B cell (primary cell): ENCODE measurements around the gene NFKBIZ. TPM values are rescaled to one million over a fixed set of nuclear protein-coding genes. Genes with fewer than 3 reads are reported as not detected.
A peak's percentile ranks its signal among the peaks of the same experiment; 100 is the strongest.

Experiments
- ATAC-seq: fragments of 200-7000 bp; cut with Tn5 transposase; one replicate; pipeline ENCODE4 v1.10.0; 2021; ENCODE audit warnings: low read depth, mild to moderate bottlenecking, moderate number of reproducible peaks, moderate library complexity
- CTCF ChIA-PET: fragments of 350-600 bp; sonication (Branson Sonifier 250); formaldehyde crosslinking; loops from one replicate; lab custom pipeline; 2021; ENCODE audit warnings: antibody characterized with exemption, inconsistent platforms; lab: Charles Lee
- POLR2A ChIA-PET: fragments of 350-600 bp; sonication (Branson Sonifier 250); formaldehyde crosslinking; loops from one replicate; lab custom pipeline; 2021; ENCODE audit warnings: antibody characterized with exemption; lab: Charles Lee
- DNase-seq: peaks from one replicate; pipeline ENCODE4 v3.0.0; 2013
- H2AFZ ChIP-seq: 2 replicates; pipeline ENCODE4 v1.6.1; 2012; ENCODE audit warnings: mild to moderate bottlenecking, low read depth, low read length; ENCODE audit not compliant: insufficient read depth, poor library complexity, severe bottlenecking
- H3K27ac ChIP-seq, 2 donors: 1 replicate in 1 of 2; 2 replicates in 1 of 2; pipeline ENCODE4 v1.5.1; 2012 to 2013; ENCODE audit warnings: low read length in 2 of 2, mild to moderate bottlenecking in 2 of 2, moderate library complexity in 1 of 2
- H3K27me3 ChIP-seq, 4 experiments: fragments of 200-600 bp in 1 of 4; sonication (generic) in 1 of 4; replicated peaks in 1 of 4; 1 replicate in 2 of 4; 2 replicates in 2 of 4; pipeline versions ENCODE4 v1.6.1 to v1.7.0; 2013 to 2016; ENCODE audit warnings: low read length in 3 of 4, mild to moderate bottlenecking in 2 of 4, mixed read lengths in 1 of 4, moderate library complexity in 1 of 4; ENCODE audit not compliant: insufficient read depth in 4 of 4, control insufficient read depth in 3 of 4; ENCODE audit errors: control extremely low read depth in 1 of 4
- H3K36me3 ChIP-seq, 2 experiments: replicated peaks in 1 of 2; 1 replicate in 1 of 2; 2 replicates in 1 of 2; pipeline versions ENCODE4 v1.6.1 to v1.7.1; 2013; ENCODE audit warnings: low read length in 1 of 2; ENCODE audit not compliant: insufficient read depth in 2 of 2, control insufficient read depth in 1 of 2; ENCODE audit errors: control extremely low read depth in 1 of 2, extremely low read depth in 1 of 2
- H3K4me1 ChIP-seq, 2 donors: fragments of 200-600 bp in 1 of 2; sonication (generic) in 1 of 2; 1 replicate in 1 of 2; 2 replicates in 1 of 2; pipeline versions ENCODE4 v1.5.1 to v1.6.1; 2013 to 2017; ENCODE audit warnings: low read length in 2 of 2; ENCODE audit not compliant: control insufficient read depth in 2 of 2, insufficient read depth in 2 of 2
- H3K4me2 ChIP-seq: replicated peaks from 2 replicates; pipeline ENCODE3; 2012; ENCODE audit warnings: mild to moderate bottlenecking, low read depth, low read length; ENCODE audit not compliant: poor library complexity, severe bottlenecking
- H3K4me3 ChIP-seq, 5 experiments: fragments of 200-600 bp in 1 of 5; sonication (generic) in 1 of 5; 1 replicate in 3 of 5; 2 replicates in 2 of 5; pipeline versions ENCODE4 v1.5.1 to v1.7.0; 2011 to 2016; ENCODE audit warnings: low read length in 4 of 5, mild to moderate bottlenecking in 4 of 5, low read depth in 2 of 5, control low read depth in 1 of 5, moderate library complexity in 1 of 5; ENCODE audit not compliant: insufficient read depth in 1 of 5; ENCODE audit errors: control extremely low read depth in 1 of 5, extremely low read depth in 1 of 5
- H3K79me2 ChIP-seq: fragments of 200-600 bp; sonication (generic); one replicate; pipeline ENCODE4 v1.6.0; 2016; ENCODE audit warnings: low read length; ENCODE audit not compliant: control insufficient read depth, insufficient read depth
- H3K9ac ChIP-seq: fragments of 200-600 bp; sonication (generic); 2 replicates; pipeline ENCODE4 v1.6.1; 2017; ENCODE audit warnings: mild to moderate bottlenecking, low read length, moderate library complexity
- H3K9me3 ChIP-seq, 3 donors: one replicate each; pipeline versions ENCODE4 v1.6.1 to v1.7.1; 2013; ENCODE audit warnings: low read length in 2 of 3; ENCODE audit not compliant: control insufficient read depth in 2 of 3, insufficient read depth in 1 of 3; ENCODE audit errors: control extremely low read depth in 1 of 3
- H4K20me1 ChIP-seq: 2 replicates; pipeline ENCODE4 v1.6.0; 2012; ENCODE audit warnings: mild to moderate bottlenecking, low read length; ENCODE audit not compliant: insufficient read depth, control insufficient read depth, poor library complexity, severe bottlenecking
- H3K27ac Mint-ChIP-seq: one replicate; pipeline ENCODE4 v1.8.0; 2021; ENCODE audit warnings: mixed read lengths
- H3K27me3 Mint-ChIP-seq: one replicate; pipeline ENCODE4 v1.8.0; 2021; ENCODE audit warnings: mixed read lengths
- H3K4me1 Mint-ChIP-seq: one replicate; pipeline ENCODE4 v1.8.0; 2021; ENCODE audit warnings: mixed read lengths
- H3K4me3 Mint-ChIP-seq: one replicate; pipeline ENCODE4 v1.8.0; 2021; ENCODE audit warnings: mixed read lengths
- H3K9me3 Mint-ChIP-seq: one replicate; pipeline ENCODE4 v1.8.0; 2022; ENCODE audit warnings: mixed read lengths; ENCODE audit not compliant: insufficient read depth
- CTCF ChIP-seq: fragments of 200-600 bp; IDR thresholded peaks from one replicate; pipeline ENCODE4 v1.8.0; 2022; ENCODE audit warnings: antibody characterized with exemption, mild to moderate bottlenecking
- EZH2 ChIP-seq: IDR thresholded peaks from 2 replicates; pipeline ENCODE4 v1.6.1; 2012; ENCODE audit warnings: borderline replicate concordance, low read depth, mild to moderate bottlenecking, moderate library complexity, low read length; ENCODE audit not compliant: insufficient read depth, poor library complexity, severe bottlenecking
- WGBS: methylation state at CpG from one replicate; pipeline ENCODE4 v1.1.5; 2013; ENCODE audit warnings: missing lambda C conversion rate; ENCODE audit not compliant: insufficient coverage; 5-methylcytosine and 5-hydroxymethylcytosine counted together
- intact Hi-C: fragments of 100-400 bp; cut with micrococcal nuclease; formaldehyde crosslinking; loops from one replicate; pipeline ENCODE4 v1.10.0; 2022
- polyA plus RNA-seq: library from polyadenylated mRNA; depleted of rRNA; stranded (reverse); fragments of >200 nt; gene quantifications from 2 replicates; pipeline ENCODE4 v1.2.3, GENCODE V29; 2012
- total RNA-seq, 2 donors: library from RNA; stranded (reverse); fragments of 120-200 nt in 1 of 2; gene quantifications; 1 replicate in 1 of 2; 2 replicates in 1 of 2; pipeline versions ENCODE4 v1.2.3 to v1.2.4, GENCODE V29; 2013 to 2022

Gene NFKBIZ
- total and polyA plus RNA-seq, 2 donors (not counting 1 experiment from before 2014, with no cell fraction given), result 114 to 157 TPM

DNA sequence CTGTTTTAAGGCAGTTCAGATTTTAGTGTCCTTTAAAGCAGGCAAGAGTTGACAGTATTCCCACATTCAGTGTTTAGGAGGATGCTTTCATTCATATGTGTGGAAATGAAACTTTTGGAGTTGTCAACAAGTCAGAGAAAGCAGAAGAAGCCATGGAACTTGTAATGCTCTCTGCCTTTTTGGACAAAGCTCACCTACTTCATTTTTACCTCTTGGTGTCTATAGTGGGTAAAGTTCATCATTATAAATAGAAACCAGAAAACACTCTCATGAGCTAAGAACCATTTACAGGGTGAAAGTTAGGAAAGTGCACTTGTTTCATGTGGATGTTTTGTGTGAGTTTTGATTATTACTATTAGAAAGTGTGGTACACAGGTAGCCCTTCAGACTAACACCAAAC is 9.2 kb upstream of the NFKBIZ start:
- Mint-ChIP-seq H3K4me1 (peaks cover 69% of the 10 kb centered on the region), H3K4me3 (peak overlapping the region; percentile 9), H3K27ac (no peak overlapping the region), H3K9me3 (peaks cover 3% of the 10 kb centered on the region), H3K27me3 (no peaks in the 10 kb centered on the region)
- Histone ChIP-seq H4K20me1 (no peaks in the 10 kb centered on the region), H3K36me3 (no peaks in the 10 kb centered on the region), H3K9ac (no peak overlapping the region), H3K4me1 (peaks cover 41 to 49% of the 10 kb centered on the region in 2 donors), H3K27ac (no peak overlapping the region), H3K4me3 (no peak overlapping the region), H3K27me3 (no peaks in the 10 kb centered on the region), H3K9me3 (peaks cover 0 to 5% (median 0%) of the 10 kb centered on the region in 3 donors), H3K79me2 (peaks cover 95% of the 10 kb centered on the region), H3K4me2 (no peak overlapping the region), H2AFZ (no peak overlapping the region)
- intact Hi-C loops, result no loop called here
- POLR2A ChIA-PET, result interaction anchor here (1.9 kb wide), 1 partner anchor 12 kb away, joined by 5 read pairs; no protein-coding TSS in a partner anchor
- DNase-seq (no peak), ATAC-seq (no peak)
- TF ChIP-seq EZH2, result no peak
- TF ChIP-seq CTCF, result no peak
- CTCF ChIA-PET, result interaction anchor here (2.4 to 2.8 kb wide), 2 partner anchors 10 to 11 kb away, joined by 8 to 16 read pairs; partner anchors contain the start of gene NFKBIZ

DNA sequence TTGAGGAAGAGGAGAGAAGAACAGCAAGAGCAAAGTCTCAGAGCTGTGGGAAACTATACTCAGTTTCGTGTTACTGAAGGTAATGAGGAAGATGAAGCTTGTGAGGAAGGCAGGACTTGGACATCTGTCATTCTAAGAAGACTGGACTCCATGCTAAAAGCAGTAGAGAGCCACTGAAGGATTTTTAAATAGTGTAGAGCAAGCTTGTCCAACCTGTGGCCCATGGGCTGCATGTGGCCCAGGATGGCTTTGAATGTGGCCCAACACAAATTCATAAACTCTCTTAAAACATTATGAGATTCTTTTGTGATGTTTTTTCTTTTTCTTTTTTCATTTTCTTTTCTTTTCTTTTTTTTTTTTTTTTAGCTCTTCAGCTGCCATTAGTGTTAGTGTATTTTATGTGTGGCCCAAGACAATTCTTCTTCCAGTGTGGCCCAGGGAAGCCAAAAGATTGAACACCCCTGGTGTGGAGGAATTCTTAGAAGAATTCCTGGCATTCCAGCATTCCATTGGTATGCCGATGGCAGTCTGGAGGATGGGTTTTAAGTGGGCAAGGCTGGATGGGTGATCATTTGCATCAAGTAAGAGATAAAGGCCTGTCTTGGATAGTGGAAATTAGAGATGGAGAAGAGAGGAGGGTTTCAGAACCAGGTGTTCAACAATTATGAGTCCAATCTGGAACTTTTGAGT is 6.9 kb upstream of the NFKBIZ start:
- Histone ChIP-seq H3K9ac (no peak overlapping the region), H2AFZ (no peak overlapping the region), H3K27ac (no peak overlapping the region), H3K4me3 (no peak overlapping the region), H3K36me3 (no peaks in the 10 kb centered on the region), H3K79me2 (peaks cover 83% of the 10 kb centered on the region), H3K4me2 (no peak overlapping the region), H3K4me1 (peaks cover 24 to 35% of the 10 kb centered on the region in 2 donors), H3K27me3 (no peaks in the 10 kb centered on the region), H4K20me1 (no peaks in the 10 kb centered on the region), H3K9me3 (peaks cover 0 to 5% (median 0%) of the 10 kb centered on the region in 3 donors)
- TF ChIP-seq CTCF (no peak), EZH2 (no peak)
- H3K27ac Mint-ChIP-seq, result peak overlapping the region; percentile 70
- WGBS, result 86% methylated on average over 2 of the region's 2 CpGs
- H3K9me3 Mint-ChIP-seq, result peaks cover 3% of the 10 kb centered on the region
- ChIA-PET CTCF (interaction anchor here (0.6 to 2.2 kb wide), 5 partner anchors 9 to 383 kb away, joined by 3 to 10 read pairs (median 4); no protein-coding TSS in a partner anchor), POLR2A (interaction anchor here (0.9 kb wide), 1 partner anchor 15 kb away, joined by 3 read pairs; no protein-coding TSS in a partner anchor)
- H3K4me1 Mint-ChIP-seq, result peaks cover 54% of the 10 kb centered on the region
- DNase-seq (no peak), ATAC-seq (no peak)
- no peaks in the 10 kb centered on the region for H3K27me3 Mint-ChIP-seq
- peak overlapping the region; percentile 8 for H3K4me3 Mint-ChIP-seq
- intact Hi-C loops, result no loop called here
